HepG2 (cell line): ENCODE measurements around the gene WDHD1. TPM values are rescaled to one million over a fixed set of nuclear protein-coding genes. Genes with fewer than 3 reads are reported as not detected.

Experiments
- ARNTL ChIP-seq: sonication (generic); formaldehyde crosslinking; IDR thresholded peaks from 2 replicates; pipeline ENCODE4 v1.4.0; 2020; ENCODE audit warnings: mild to moderate bottlenecking, missing genetic modification reagents
- BRCA1 ChIP-seq: sonication (generic); formaldehyde crosslinking; IDR thresholded peaks from 2 replicates; pipeline ENCODE4 v1.4.0; 2020; ENCODE audit warnings: missing genetic modification reagents
- ERF ChIP-seq: IDR thresholded peaks from 2 replicates; pipeline ENCODE4 v1.6.1; 2018; ENCODE audit warnings: missing biosample characterization, missing genetic modification reagents
- HDAC2 ChIP-seq: sonication (generic); formaldehyde crosslinking; IDR thresholded peaks from 2 replicates; pipeline ENCODE4 v1.4.0; 2020; ENCODE audit warnings: missing genetic modification reagents
- PTBP1 ChIP-seq: fragments of 200-400 bp; formaldehyde crosslinking; IDR thresholded peaks from 2 replicates; pipeline ENCODE4 v1.6.1; 2018; ENCODE audit warnings: low read length, low read depth; ENCODE audit not compliant: poor library complexity, severe bottlenecking
- RBM22 ChIP-seq: fragments of 200-400 bp; formaldehyde crosslinking; optimal IDR thresholded peaks from 2 replicates; pipeline ENCODE3; 2017; ENCODE audit warnings: mild to moderate bottlenecking, low read length, moderate library complexity
- SCMH1 ChIP-seq: sonication (generic); formaldehyde crosslinking; IDR thresholded peaks from 2 replicates; pipeline ENCODE4 v1.9.0; 2021; ENCODE audit warnings: missing genetic modification reagents, mild to moderate bottlenecking, borderline replicate concordance
- SRSF9 ChIP-seq: fragments of 200-400 bp; formaldehyde crosslinking; IDR thresholded peaks from 2 replicates; pipeline ENCODE4 v1.6.1; 2018; ENCODE audit warnings: borderline replicate concordance, mild to moderate bottlenecking, low read depth, low read length; ENCODE audit not compliant: insufficient read depth, poor library complexity, severe bottlenecking
- TRIM24 ChIP-seq: sonication (generic); formaldehyde crosslinking; IDR thresholded peaks from 2 replicates; pipeline ENCODE4 v1.8.0; 2022; ENCODE audit warnings: mild to moderate bottlenecking, missing genetic modification reagents
- ZMYM4 ChIP-seq: sonication (generic); formaldehyde crosslinking; IDR thresholded peaks from 2 replicates; pipeline ENCODE4 v1.8.1; 2023; ENCODE audit warnings: mild to moderate bottlenecking, missing genetic modification reagents
- ZNF878 ChIP-seq: sonication (generic); formaldehyde crosslinking; IDR thresholded peaks from 2 replicates; pipeline ENCODE4 v1.8.1; 2023; ENCODE audit warnings: mild to moderate bottlenecking, missing genetic modification reagents, moderate library complexity
- polyA plus RNA-seq, 8 experiments: library from polyadenylated mRNA; depleted of rRNA in 3 of 8; stranded (reverse) in 7 of 8; unstranded in 1 of 8; fragments of >200 nt; fragmentation: Illumina TruSeq in 4 of 8; extraction: Trizol in 4 of 8; gene quantifications; 2 replicates each; pipeline versions ENCODE4 v1.2.1 to v1.2.3, GENCODE V29; 2011 to 2016; ENCODE audit warnings: low read depth in 4 of 8, missing spikeins in 1 of 8, mixed read lengths in 1 of 8; ENCODE audit not compliant: insufficient read depth in 1 of 8
- total RNA-seq, 5 experiments: library from RNA; depleted of rRNA; stranded (reverse); fragments of >200 nt; fragmentation: Illumina TruSeq; extraction: Trizol; gene quantifications; 2 replicates each; pipeline ENCODE4 v1.2.3, GENCODE V29; 2016; ENCODE audit warnings: low read depth in 1 of 5
- TF ChIP-seq, protein P1 (sequence below): sonication (generic); formaldehyde crosslinking; IDR thresholded peaks from 2 replicates; pipeline ENCODE4 v1.4.0; 2020; ENCODE audit warnings: missing genetic modification reagents
- TF ChIP-seq, protein P2 (sequence below): sonication (generic); formaldehyde crosslinking; IDR thresholded peaks from 2 replicates; pipeline ENCODE4 v1.4.0; 2020; ENCODE audit warnings: missing genetic modification reagents, borderline replicate concordance
- TF ChIP-seq, protein P3 (sequence below), 2 experiments: sonication (generic) in 1 of 2; formaldehyde crosslinking in 1 of 2; IDR thresholded peaks; 2 replicates each; pipeline versions ENCODE4 v1.4.0 to v1.6.1; 2018 to 2020; ENCODE audit warnings: missing genetic modification reagents in 2 of 2, borderline replicate concordance in 1 of 2, low read depth in 1 of 2, mild to moderate bottlenecking in 1 of 2, missing biosample characterization in 1 of 2
- TF ChIP-seq, protein P4 (sequence below): sonication (generic); formaldehyde crosslinking; IDR thresholded peaks from 2 replicates; pipeline ENCODE4 v1.5.0; 2020; ENCODE audit warnings: missing genetic modification reagents, mild to moderate bottlenecking, borderline replicate concordance

WDHD1 gene
- total and polyA plus RNA-seq, 2 of the 13 experiments (the other 11 are each of a cell fraction or from before 2014, with no cell fraction given) = 5.5 to 27.5 TPM

DNA sequence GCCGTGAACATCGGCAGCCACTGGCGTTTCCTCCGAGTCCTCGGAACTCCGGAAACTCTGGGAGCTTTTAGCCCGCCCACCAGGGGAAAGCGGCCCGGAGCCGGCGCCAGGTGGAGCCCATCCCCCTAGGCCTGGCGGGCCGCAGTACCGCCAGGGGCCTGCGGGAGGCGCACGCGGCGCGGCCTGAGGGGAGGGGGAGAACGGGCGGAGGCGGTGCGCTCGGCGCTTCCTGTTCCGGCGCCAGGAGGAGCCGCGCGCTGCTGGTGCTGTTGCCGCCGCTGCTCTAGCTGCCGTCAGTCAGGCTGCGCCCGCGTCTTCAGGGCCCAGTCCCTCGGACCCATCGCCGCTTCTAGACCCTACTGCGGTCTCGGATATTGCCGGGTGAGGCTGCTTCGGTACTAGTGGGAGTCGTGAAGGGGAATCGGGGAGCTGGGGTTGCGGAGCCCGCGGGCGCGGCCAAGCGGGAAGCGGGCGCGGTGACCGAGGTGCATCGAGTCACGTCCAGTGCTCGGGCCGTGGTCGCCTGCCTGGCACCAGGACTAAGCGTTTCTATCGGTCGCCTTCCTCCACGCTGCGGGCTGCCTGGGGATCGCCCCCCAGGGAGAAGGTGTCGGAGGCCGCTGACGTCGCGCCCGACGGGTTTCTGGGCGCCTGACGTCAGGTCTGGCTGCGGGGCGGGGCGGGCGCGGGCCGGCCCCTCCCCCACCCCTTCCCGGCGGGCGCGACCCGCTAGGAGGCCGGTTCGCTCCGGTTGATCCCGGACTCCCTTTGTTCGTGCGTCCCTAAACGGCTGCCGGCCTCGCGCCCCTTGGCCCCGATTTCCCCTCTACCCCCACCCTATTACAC is 24.7 kb upstream of the WDHD1 start, which contains the start of gene MAPK1IP1L (continued):
- TF ChIP-seq, protein P1, sequence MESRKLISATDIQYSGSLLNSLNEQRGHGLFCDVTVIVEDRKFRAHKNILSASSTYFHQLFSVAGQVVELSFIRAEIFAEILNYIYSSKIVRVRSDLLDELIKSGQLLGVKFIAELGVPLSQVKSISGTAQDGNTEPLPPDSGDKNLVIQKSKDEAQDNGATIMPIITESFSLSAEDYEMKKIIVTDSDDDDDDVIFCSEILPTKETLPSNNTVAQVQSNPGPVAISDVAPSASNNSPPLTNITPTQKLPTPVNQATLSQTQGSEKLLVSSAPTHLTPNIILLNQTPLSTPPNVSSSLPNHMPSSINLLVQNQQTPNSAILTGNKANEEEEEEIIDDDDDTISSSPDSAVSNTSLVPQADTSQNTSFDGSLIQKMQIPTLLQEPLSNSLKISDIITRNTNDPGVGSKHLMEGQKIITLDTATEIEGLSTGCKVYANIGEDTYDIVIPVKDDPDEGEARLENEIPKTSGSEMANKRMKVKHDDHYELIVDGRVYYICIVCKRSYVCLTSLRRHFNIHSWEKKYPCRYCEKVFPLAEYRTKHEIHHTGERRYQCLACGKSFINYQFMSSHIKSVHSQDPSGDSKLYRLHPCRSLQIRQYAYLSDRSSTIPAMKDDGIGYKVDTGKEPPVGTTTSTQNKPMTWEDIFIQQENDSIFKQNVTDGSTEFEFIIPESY (CRISPR knock-in tag) = peak; percentile 70; the same call in 1 of the 2 replicates
- peak; percentile 58 for TF ChIP-seq ARNTL
- no peak for TF ChIP-seq RBM22
- peak; percentile 97 for TF ChIP-seq ERF (CRISPR knock-in tag)
- no peak for TF ChIP-seq SCMH1 (CRISPR knock-in tag)
- TF ChIP-seq ZNF878 (CRISPR knock-in tag) = peak; percentile 75; the same call in 1 of the 2 replicates
- peak; percentile 97 for TF ChIP-seq ZMYM4 (CRISPR knock-in tag)
- TF ChIP-seq, protein P2, sequence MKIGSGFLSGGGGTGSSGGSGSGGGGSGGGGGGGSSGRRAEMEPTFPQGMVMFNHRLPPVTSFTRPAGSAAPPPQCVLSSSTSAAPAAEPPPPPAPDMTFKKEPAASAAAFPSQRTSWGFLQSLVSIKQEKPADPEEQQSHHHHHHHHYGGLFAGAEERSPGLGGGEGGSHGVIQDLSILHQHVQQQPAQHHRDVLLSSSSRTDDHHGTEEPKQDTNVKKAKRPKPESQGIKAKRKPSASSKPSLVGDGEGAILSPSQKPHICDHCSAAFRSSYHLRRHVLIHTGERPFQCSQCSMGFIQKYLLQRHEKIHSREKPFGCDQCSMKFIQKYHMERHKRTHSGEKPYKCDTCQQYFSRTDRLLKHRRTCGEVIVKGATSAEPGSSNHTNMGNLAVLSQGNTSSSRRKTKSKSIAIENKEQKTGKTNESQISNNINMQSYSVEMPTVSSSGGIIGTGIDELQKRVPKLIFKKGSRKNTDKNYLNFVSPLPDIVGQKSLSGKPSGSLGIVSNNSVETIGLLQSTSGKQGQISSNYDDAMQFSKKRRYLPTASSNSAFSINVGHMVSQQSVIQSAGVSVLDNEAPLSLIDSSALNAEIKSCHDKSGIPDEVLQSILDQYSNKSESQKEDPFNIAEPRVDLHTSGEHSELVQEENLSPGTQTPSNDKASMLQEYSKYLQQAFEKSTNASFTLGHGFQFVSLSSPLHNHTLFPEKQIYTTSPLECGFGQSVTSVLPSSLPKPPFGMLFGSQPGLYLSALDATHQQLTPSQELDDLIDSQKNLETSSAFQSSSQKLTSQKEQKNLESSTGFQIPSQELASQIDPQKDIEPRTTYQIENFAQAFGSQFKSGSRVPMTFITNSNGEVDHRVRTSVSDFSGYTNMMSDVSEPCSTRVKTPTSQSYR (CRISPR knock-in tag) = peak; percentile 93
- no peak for TF ChIP-seq TRIM24 (CRISPR knock-in tag)
- TF ChIP-seq, protein P3, sequence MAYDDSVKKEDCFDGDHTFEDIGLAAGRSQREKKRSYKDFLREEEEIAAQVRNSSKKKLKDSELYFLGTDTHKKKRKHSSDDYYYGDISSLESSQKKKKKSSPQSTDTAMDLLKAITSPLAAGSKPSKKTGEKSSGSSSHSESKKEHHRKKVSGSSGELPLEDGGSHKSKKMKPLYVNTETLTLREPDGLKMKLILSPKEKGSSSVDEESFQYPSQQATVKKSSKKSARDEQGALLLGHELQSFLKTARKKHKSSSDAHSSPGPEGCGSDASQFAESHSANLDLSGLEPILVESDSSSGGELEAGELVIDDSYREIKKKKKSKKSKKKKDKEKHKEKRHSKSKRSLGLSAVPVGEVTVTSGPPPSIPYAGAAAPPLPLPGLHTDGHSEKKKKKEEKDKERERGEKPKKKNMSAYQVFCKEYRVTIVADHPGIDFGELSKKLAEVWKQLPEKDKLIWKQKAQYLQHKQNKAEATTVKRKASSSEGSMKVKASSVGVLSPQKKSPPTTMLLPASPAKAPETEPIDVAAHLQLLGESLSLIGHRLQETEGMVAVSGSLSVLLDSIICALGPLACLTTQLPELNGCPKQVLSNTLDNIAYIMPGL (CRISPR knock-in tag; IDR thresholded peaks at IDR 0.05; ENCODE audit: borderline replicate concordance in 1 of 2, low read depth in 1 of 2) = peak; percentile 97 to 99
- TF ChIP-seq HDAC2 = peak; percentile 53
- TF ChIP-seq SRSF9 = no peak
- no peak for TF ChIP-seq BRCA1 (CRISPR knock-in tag)
- TF ChIP-seq, protein P4, sequence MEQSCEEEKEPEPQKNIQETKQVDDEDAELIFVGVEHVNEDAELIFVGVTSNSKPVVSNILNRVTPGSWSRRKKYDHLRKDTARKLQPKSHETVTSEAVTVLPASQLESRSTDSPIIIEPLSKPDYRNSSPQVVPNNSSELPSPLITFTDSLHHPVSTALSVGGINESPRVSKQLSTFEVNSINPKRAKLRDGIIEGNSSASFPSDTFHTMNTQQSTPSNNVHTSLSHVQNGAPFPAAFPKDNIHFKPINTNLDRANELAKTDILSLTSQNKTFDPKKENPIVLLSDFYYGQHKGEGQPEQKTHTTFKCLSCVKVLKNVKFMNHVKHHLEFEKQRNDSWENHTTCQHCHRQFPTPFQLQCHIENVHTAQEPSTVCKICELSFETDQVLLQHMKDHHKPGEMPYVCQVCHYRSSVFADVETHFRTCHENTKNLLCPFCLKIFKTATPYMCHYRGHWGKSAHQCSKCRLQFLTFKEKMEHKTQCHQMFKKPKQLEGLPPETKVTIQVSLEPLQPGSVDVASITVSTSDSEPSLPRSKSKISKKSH (CRISPR knock-in tag) = peak; percentile 85; the same call in 1 of the 2 replicates
- peak; percentile 92 for TF ChIP-seq PTBP1
